ENCODE measurements around the gene NT5C1B.

The NT5C1B gene

DNA sequence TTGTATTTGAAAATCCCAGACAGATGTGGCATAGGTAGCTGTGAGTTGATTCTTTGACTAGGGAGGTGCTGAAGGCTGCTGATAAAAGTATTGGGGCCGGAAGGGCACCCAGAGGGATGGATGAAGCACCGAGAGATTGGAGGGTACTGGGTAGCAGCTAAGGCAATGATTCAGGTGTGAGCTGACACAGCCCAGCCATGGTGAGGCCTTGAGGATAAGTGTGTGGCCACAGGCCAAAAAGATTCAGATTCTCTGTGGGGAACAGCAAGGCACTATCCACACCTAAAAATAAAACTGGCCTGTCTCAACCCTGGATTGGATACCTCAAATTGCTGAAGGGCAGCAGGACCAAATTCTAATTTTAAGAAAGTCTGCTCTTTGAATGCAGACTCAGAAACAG is 64.1 kb downstream of the NT5C1B start:
- Histone ChIP-seq H3K4me1 (ENCODE audit: insufficient read depth, low read length) (peaks cover 14% of the 10 kb centered on the region), H3K9ac (ENCODE audit: low read length) (no peak overlapping the region), H3K4me3 (ENCODE audit: low read depth in 1 of 2, low read length in 2 of 2) (no peak overlapping the region), H3K27me3 (ENCODE audit: control insufficient read depth in 1 of 2, insufficient read depth in 2 of 2, low read length in 2 of 2) (no peaks in the 10 kb centered on the region), H3K27ac (ENCODE audit: low read depth, low read length) (no peak overlapping the region), H3K9me3 (ENCODE audit: low read length) (no peaks in the 10 kb centered on the region), H3K36me3 (ENCODE audit: insufficient read depth, low read length) (no peaks in the 10 kb centered on the region)

DNA sequence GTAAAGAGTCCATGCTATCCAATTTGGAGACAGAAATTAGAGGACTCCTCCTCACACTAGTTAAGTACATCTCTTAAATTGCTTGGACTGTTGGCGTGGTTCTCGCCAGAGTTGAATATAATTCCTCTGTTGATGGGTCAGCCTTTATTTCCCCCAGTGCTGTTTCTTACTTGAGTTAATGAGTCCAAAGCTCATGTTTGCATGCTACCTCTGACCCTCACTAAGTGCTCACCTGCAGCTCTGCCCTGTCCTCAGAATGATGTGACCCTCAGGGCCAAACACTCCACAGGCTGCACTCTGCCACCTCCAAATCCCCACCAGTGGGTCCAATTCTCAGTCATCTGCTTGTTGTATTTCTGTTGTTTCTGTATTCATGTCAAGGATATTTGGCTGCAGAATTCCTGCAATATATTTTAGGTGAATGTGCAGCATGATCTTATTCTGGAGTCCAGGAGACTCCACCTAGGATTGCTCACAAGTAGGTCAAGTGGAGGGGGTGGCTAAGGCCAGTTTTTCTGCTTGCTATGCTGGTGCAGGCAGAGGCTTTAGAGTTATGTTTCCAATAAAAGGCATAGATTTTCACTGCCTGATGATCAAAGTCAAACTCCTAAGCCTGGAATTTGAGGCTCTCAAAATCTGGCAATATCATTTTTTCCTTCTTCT is 66.8 kb downstream of the NT5C1B start:
- Histone ChIP-seq H3K27me3 (ENCODE audit: control insufficient read depth in 1 of 2, insufficient read depth in 2 of 2, low read length in 2 of 2) (no peaks in the 10 kb centered on the region), H3K9me3 (ENCODE audit: low read length) (no peaks in the 10 kb centered on the region), H3K27ac (ENCODE audit: low read depth, low read length) (no peak overlapping the region), H3K9ac (ENCODE audit: low read length) (no peak overlapping the region), H3K4me1 (ENCODE audit: insufficient read depth, low read length) (peaks cover 32% of the 10 kb centered on the region), H3K4me3 (ENCODE audit: low read depth in 1 of 2, low read length in 2 of 2) (no peak overlapping the region), H3K36me3 (ENCODE audit: insufficient read depth, low read length) (no peaks in the 10 kb centered on the region)

DNA sequence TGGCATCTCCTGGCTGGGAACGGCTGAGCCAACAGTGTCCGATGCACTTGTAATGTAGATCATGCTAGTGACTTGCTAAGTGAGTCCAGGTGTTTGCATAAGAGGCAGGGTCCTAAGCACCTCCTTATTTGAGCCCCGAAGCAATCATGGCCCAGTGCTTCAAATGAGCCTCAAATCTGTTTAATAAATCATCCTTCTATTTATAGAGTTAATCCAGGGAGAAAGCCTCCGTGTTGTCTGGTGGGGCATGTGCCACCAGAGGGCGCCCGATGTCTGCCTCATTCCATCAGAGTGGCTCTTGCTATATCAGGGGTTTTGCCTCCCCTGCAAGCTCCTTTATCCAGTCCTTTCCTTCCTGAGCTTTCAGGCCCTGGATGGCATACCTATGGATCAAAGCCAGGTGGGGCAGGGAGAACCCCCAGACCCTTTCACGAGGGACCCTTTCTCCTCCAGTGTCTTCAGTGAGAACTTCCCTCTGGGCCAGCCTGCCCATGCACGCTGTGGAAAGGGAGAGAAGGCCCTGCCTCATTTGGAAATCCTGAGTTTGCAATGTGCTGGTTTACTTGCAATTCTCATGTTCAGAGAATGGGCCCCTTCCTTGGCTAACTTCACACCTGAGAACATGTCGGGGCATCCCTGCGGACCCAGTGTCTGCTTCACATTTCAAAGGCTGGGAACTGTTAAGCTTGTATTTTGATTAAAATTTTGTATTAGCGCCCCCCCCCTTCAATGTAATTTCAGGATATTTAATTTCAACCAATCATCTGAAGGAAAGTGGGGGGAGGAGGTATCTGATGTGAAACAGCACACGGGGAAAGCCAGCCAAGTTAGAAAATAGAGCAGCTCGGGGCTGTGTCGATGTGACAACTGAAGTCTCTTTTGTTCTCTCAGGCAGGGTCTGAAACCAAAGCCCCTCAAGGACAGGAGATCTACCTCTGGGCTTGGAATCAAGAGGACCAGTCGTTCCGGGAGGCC is 68.6 kb downstream of the NT5C1B start:
- Histone ChIP-seq H3K27ac (ENCODE audit: low read depth, low read length) (peak overlapping the region; percentile 54), H3K4me1 (ENCODE audit: insufficient read depth, low read length) (peaks cover 33% of the 10 kb centered on the region), H3K36me3 (ENCODE audit: insufficient read depth, low read length) (no peaks in the 10 kb centered on the region), H3K27me3 (ENCODE audit: control insufficient read depth in 1 of 2, insufficient read depth in 2 of 2, low read length in 2 of 2) (no peaks in the 10 kb centered on the region), H3K4me3 (ENCODE audit: low read depth in 1 of 2, low read length in 2 of 2) (no peak overlapping the region), H3K9ac (ENCODE audit: low read length) (no peak overlapping the region), H3K9me3 (ENCODE audit: low read length) (no peaks in the 10 kb centered on the region)

DNA sequence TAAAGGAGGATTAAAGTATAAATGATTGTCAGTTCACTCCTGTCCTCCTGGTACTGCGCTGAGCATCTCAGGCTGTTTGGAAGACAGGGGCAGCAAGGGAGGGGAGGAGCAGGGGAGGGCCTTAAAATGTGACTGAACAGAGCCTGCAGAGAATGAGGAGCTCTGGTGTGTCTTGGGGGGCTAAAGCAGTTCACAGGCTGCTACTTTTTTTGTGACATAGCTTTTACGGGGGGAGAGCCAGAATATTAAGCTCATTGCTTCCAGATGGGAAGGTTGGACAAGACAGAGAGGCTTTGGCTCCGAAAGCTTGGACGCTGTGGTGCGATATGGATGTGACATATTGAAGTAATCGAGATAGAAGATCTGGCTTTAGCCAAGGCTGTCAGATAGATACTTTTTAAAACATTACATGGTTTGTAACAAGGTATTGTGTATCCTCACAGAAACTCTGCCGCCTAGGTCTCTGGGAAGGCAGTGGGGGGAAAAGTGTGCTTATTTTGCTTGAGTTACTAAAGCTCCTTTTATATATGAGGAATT is 69.4 kb downstream of the NT5C1B start:
- H3K9me3 ChIP-seq (ENCODE audit: low read length), result no peaks in the 10 kb centered on the region
- H3K27ac ChIP-seq (ENCODE audit: low read depth, low read length), result peak overlapping the region; percentile 54
- H3K27me3 ChIP-seq (ENCODE audit: control insufficient read depth in 1 of 2, insufficient read depth in 2 of 2, low read length in 2 of 2), result no peaks in the 10 kb centered on the region
- H3K4me1 ChIP-seq (ENCODE audit: insufficient read depth, low read length), result peaks cover 40% of the 10 kb centered on the region
- H3K9ac ChIP-seq (ENCODE audit: low read length), result no peak overlapping the region
- H3K36me3 ChIP-seq (ENCODE audit: insufficient read depth, low read length), result no peaks in the 10 kb centered on the region
- no peak overlapping the region for H3K4me3 ChIP-seq (ENCODE audit: low read depth in 1 of 2, low read length in 2 of 2)

DNA sequence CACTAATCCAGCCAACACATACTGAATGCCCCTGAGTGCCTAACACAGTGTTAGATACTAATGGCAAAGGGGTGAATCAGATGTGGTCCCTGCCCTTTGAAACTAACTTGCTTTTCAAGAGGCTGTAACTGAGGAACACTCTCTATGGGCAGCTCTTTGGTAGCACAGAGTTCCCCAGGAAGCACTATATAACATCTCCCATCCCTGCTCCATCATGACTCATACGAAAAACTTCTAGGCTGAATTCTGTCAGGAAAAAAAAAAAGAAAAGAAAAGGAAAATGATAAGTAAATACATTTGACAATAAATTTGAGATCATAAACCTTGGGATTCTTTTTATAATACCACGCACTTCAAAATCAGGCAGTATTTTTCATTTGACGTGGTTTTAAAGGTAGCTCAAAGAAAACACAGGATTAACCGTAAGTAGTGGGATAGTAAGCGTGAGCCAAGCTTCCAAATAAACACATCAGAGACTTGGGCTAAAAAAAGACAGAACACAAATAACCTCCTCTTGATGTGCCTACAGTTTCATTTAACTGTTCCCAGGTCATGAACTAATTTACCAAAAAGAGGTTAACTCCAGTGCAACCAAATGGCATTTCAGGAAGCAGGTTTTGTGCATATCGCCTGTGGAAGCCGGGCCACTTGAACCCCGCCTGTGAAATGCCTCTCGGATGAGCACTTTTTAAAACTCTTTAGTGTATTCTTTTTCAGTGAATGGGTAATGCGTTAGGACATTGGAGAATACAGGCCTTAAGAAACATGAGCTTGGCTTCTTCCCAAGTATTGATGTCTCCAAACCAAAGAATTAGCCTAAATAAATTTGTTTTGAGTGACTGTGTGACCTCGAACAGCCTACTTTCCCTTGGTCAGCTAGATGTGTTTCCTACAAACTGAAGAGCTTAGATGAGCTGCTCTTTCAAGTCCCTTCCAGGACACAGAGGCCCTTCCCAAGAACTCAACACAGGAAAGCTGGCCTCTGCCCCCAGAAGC is 71.0 kb downstream of the NT5C1B start:
- no peak overlapping the region for H3K4me3 ChIP-seq (ENCODE audit: low read depth in 1 of 2, low read length in 2 of 2)
- no peak overlapping the region for H3K9ac ChIP-seq (ENCODE audit: low read length)
- H3K4me1 ChIP-seq (ENCODE audit: insufficient read depth, low read length), result peaks cover 46% of the 10 kb centered on the region
- H3K27ac ChIP-seq (ENCODE audit: low read depth, low read length), result peak overlapping the region; percentile 35
- no peaks in the 10 kb centered on the region for H3K9me3 ChIP-seq (ENCODE audit: low read length)
- no peaks in the 10 kb centered on the region for H3K36me3 ChIP-seq (ENCODE audit: insufficient read depth, low read length)
- H3K27me3 ChIP-seq (ENCODE audit: control insufficient read depth in 1 of 2, insufficient read depth in 2 of 2, low read length in 2 of 2), result no peaks in the 10 kb centered on the region

DNA sequence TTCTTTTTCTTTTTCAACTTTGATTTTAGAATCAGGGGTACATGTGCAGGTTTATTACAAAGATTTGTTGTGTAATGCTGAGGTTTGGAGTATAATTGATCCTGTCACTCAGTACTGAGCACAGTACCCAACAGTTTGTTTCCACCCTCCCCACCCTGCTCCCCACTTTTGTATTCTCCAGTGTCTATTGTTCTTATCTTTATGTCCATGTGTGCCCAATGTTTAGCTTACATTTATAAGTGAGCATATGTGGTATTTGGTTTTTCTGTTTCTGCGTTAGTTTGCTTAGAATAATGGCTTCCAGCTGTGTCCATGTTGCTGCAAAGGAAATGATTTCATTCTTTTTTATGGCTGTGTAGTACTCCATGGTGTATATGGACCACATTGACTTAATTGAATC is 72.0 kb downstream of the NT5C1B start:
- Histone ChIP-seq H3K4me3 (ENCODE audit: low read depth in 1 of 2, low read length in 2 of 2) (no peak overlapping the region), H3K27me3 (ENCODE audit: control insufficient read depth in 1 of 2, insufficient read depth in 2 of 2, low read length in 2 of 2) (no peaks in the 10 kb centered on the region), H3K9ac (ENCODE audit: low read length) (no peak overlapping the region), H3K36me3 (ENCODE audit: insufficient read depth, low read length) (no peaks in the 10 kb centered on the region), H3K27ac (ENCODE audit: low read depth, low read length) (no peak overlapping the region), H3K9me3 (ENCODE audit: low read length) (no peaks in the 10 kb centered on the region), H3K4me1 (ENCODE audit: insufficient read depth, low read length) (peaks cover 46% of the 10 kb centered on the region)

DNA sequence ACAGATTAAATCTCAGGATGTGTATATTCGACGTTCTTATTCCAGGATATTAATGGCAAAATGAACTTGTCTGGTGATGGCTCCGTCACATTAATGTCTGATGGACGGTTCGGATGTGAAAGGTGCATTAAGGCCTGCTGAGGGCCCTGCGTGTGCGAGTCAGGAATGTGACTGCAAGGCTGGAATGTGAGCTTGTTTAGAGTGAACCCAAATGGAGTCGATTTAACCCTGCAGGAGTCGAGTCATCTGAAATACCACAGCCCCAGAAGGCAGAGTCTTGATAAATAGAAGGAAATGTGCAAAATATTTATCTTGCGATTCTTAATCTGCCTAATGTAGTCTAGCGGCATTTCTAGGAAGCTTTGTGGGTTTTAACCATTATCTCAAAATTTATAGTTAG is 73.3 kb downstream of the NT5C1B start:
- Histone ChIP-seq H3K27ac (ENCODE audit: low read depth, low read length) (no peak overlapping the region), H3K4me3 (ENCODE audit: low read depth in 1 of 2, low read length in 2 of 2) (no peak overlapping the region), H3K27me3 (ENCODE audit: control insufficient read depth in 1 of 2, insufficient read depth in 2 of 2, low read length in 2 of 2) (no peaks in the 10 kb centered on the region), H3K4me1 (ENCODE audit: insufficient read depth, low read length) (peaks cover 40% of the 10 kb centered on the region), H3K9me3 (ENCODE audit: low read length) (no peaks in the 10 kb centered on the region), H3K36me3 (ENCODE audit: insufficient read depth, low read length) (no peaks in the 10 kb centered on the region), H3K9ac (ENCODE audit: low read length) (no peak overlapping the region)

DNA sequence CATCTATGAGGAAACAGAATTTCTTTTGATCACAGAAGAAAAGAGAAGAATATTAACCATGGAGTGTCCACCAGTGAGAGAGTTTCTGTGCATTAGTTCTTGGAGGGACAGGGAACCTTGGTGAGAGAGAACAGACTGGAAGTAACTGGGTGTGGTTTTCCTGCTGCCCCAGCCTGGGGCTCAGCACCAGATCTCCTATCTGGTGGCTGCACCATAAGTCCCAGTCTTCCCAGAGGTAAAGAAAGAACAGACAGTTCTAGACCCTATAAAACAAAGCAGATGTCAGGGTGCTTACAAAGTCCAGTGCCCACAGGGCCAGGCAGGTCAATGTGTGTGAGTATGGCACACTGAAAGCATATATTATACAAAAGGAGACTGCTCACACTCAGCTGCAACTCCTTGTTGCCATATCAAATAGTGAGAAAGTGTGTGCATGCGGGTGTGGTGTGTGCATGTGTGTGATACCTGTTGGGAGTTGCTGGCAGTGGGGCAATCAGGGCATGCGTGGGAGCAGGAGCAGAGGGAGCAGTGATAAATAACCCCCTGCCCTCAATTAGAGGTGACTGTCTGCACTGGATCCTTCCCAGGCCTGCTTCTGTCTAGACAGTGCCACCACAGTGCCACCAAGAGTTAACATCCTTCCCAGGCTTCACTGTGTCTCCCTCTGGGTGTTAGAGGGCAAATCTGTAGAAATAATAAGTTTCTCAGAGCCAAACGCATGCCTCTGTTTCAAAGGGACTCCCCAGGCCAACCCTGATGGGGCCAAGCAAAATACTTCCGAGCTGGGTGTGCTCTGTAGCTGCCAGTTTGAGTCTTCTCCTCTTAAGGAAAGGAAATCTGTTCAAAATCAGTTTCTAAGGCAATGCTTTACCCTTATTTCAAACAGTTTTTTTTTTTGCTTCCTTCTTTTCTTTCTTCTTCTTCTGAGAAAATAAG is 74.6 kb downstream of the NT5C1B start:
- Histone ChIP-seq H3K27ac (ENCODE audit: low read depth, low read length) (no peak overlapping the region), H3K4me3 (ENCODE audit: low read depth in 1 of 2, low read length in 2 of 2) (no peak overlapping the region), H3K4me1 (ENCODE audit: insufficient read depth, low read length) (peaks cover 28% of the 10 kb centered on the region), H3K27me3 (ENCODE audit: control insufficient read depth in 1 of 2, insufficient read depth in 2 of 2, low read length in 2 of 2) (no peaks in the 10 kb centered on the region), H3K36me3 (ENCODE audit: insufficient read depth, low read length) (no peaks in the 10 kb centered on the region), H3K9me3 (ENCODE audit: low read length) (no peaks in the 10 kb centered on the region), H3K9ac (ENCODE audit: low read length) (no peak overlapping the region)
